Esophagus squamous epithelium (tissue), 5 donors: ENCODE measurements around the gene RASGRP4. TPM values are rescaled to one million over a fixed set of nuclear protein-coding genes. Genes with fewer than 3 reads are reported as not detected.
"Not testable (repeated sequence)": the region's sequence is repeated elsewhere in the genome, so short reads cannot be mapped to it uniquely, and the experiment has no call there.

Experiments used
- DNase-seq: peaks from one replicate; lab custom pipeline; 2025; lab: John Stamatoyannopoulos, UW
- H3K27ac ChIP-seq, 4 donors: fragments of 200-600 bp; sonication (generic); one replicate each; pipeline ENCODE4 v1.5.1; 2016 to 2019; ENCODE audit warnings: mild to moderate bottlenecking in 1 of 4
- H3K27me3 ChIP-seq, 4 donors: fragments of 200-600 bp; sonication (generic); 1 replicate in 3 of 4; 2 replicates in 1 of 4; pipeline versions ENCODE4 v1.5.1 to v1.6.0; 2017 to 2021; ENCODE audit warnings: antibody characterized with exemption in 1 of 4
- H3K36me3 ChIP-seq, 3 donors: fragments of 200-600 bp; sonication (generic); one replicate each; pipeline ENCODE4 v1.5.1; 2016 to 2019
- H3K4me1 ChIP-seq, 3 donors: fragments of 200-600 bp; sonication (generic); one replicate each; pipeline ENCODE4 v1.5.1; 2017 to 2019
- H3K4me3 ChIP-seq, 4 donors: fragments of 200-600 bp; sonication (generic); 1 replicate in 3 of 4; 2 replicates in 1 of 4; pipeline ENCODE4 v1.5.1; 2016 to 2019; ENCODE audit warnings: mild to moderate bottlenecking in 2 of 4, moderate library complexity in 1 of 4
- H3K9me3 ChIP-seq, 3 donors: fragments of 200-600 bp; sonication (generic); one replicate each; pipeline ENCODE4 v1.5.1; 2016 to 2019
- POLR2A ChIP-seq, 4 donors: fragments of 450-650 bp; IDR thresholded peaks; one replicate each; pipeline ENCODE4 v1.6.1; 2017; ENCODE audit warnings: antibody characterized with exemption in 4 of 4, mild to moderate bottlenecking in 4 of 4, moderate library complexity in 3 of 4
- WGBS, 2 donors: methylation state at CpG; one replicate each; pipeline ENCODE4 v1.1.5; 2018; 5-methylcytosine and 5-hydroxymethylcytosine counted together
- intact Hi-C: fragments of 100-400 bp; cut with DNase I; formaldehyde crosslinking; loops from one replicate; pipeline ENCODE4 v1.15.0; 2022
- total RNA-seq, 4 donors: library from RNA; depleted of rRNA; stranded (reverse); fragments of >200 nt; gene quantifications; one replicate each; pipeline ENCODE4 v1.1.0, GENCODE V29; 2016
- TF ChIP-seq, protein P1 (sequence below), 6 experiments: fragments of 450-650 bp in 4 of 6; fragments of 200-600 bp in 2 of 6; sonication (generic) in 2 of 6; IDR thresholded peaks; one replicate each; pipeline ENCODE4 v1.5.1; 2016 to 2019; ENCODE audit warnings: antibody characterized with exemption in 6 of 6, mild to moderate bottlenecking in 4 of 6, moderate library complexity in 4 of 6
- donor health status: DM: yes; HTN: yes; CAD: no.

Gene RASGRP4
- 1 to 10 TPM in 1 of 4 donors, under 1 TPM in 2, not detected in 1; 0.35 to 4.2 (median 0.64) TPM for total RNA-seq

DNA sequence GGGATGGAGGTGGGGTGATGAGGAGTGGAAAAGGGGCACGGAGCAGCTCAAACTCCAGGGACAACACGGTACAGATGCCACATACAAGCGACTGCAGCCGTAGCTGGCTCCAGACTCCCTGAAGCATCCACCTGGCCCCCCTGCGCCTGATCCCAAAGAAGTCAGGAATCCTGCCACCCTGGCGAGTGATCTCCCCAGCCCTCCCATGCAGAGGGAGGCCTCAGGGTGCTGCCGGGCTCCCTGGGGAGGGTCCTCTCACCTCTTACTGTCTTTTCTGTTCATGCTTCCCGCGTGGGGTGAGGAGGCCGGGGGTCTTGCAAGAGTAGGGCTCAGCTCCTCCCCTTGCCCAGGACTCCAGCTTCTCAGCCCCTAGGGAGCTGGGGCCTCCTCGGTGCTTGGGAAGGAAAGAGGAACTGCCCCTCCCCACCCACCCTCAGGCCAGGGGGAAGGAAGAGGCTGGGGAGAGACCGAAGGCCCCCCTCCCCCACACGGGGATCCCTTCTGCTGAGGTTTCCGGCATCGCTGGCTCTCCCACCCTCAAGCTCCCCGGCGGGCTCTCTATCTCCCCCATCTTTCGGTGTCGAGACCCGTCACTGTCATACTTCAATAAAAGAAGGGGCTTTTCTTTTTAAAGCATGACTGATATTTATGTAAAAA lies at the start of gene RASGRP4:
Gene RASGRP4 (minus strand): TSS at position 410 of the 657 bp plus-strand sequence. CDS start 128 bp downstream, at position 282.
- Histone ChIP-seq H3K36me3 (no peaks in the 10 kb centered on the region), H3K4me3 (peak within 1 kb of the TSS in 3 of 4 donors; percentile 21 to 54 (median 28)), H3K9me3 (no peaks in the 10 kb centered on the region), H3K27ac (peak within 1 kb of the TSS in 2 of 4 donors; percentile 1 to 5), H3K4me1 (no peaks in the 10 kb centered on the region), H3K27me3 (peaks cover 0 to 45% (median 0%) of the 10 kb centered on the region in 4 donors)
- DNase-seq: no peak
- WGBS, 2 donors: 24 to 39% methylated on average over 11 of the region's 20 CpGs
- intact Hi-C loops: no loop called here
- TF ChIP-seq, protein P1, sequence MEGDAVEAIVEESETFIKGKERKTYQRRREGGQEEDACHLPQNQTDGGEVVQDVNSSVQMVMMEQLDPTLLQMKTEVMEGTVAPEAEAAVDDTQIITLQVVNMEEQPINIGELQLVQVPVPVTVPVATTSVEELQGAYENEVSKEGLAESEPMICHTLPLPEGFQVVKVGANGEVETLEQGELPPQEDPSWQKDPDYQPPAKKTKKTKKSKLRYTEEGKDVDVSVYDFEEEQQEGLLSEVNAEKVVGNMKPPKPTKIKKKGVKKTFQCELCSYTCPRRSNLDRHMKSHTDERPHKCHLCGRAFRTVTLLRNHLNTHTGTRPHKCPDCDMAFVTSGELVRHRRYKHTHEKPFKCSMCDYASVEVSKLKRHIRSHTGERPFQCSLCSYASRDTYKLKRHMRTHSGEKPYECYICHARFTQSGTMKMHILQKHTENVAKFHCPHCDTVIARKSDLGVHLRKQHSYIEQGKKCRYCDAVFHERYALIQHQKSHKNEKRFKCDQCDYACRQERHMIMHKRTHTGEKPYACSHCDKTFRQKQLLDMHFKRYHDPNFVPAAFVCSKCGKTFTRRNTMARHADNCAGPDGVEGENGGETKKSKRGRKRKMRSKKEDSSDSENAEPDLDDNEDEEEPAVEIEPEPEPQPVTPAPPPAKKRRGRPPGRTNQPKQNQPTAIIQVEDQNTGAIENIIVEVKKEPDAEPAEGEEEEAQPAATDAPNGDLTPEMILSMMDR (IDR thresholded peaks at IDR 0.05): no peak
- TF ChIP-seq POLR2A (IDR thresholded peaks at IDR 0.05): no peak

- intact Hi-C loops: no loop called here
- WGBS, 2 donors: 78 to 88% methylated on average over 9 to 10 of the region's 13 CpGs
Measured at GRCh38 chr19:38475176-38475575, 49.2 kb upstream of the RASGRP4 start.

DNA sequence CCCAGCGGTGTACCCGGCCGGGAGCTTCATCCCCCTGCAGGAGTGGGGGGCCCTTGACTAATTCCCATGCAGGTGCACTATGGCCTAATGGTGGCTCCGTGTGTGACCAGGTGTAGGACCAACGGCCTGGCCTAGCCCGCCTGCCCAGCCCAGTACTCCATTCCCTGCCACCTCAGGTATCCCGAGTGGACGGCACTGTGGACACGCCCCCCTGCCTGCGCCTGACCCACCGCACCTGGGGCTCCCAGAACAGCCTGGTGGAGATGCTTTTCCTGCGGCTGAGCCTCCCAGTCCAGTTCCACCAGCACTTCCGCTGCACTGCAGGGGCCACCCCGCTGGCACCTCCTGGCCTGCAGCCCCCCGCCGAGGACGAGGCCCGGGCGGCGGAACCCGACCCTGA lies 47.2 kb upstream of the RASGRP4 start:
- DNase-seq: no peak
- 84 to 96% methylated on average over 3 to 6 of the region's 21 CpGs for WGBS, 2 donors
- Histone ChIP-seq H3K27ac (no peak overlapping the region), H3K36me3 (no peaks in the 10 kb centered on the region), H3K9me3 (no peaks in the 10 kb centered on the region), H3K27me3 (peaks cover 0 to 40% (median 0%) of the 10 kb centered on the region in 4 donors), H3K4me1 (no peaks in the 10 kb centered on the region), H3K4me3 (no peak overlapping the region)
- no peak for TF ChIP-seq POLR2A (IDR thresholded peaks at IDR 0.05)
- TF ChIP-seq, protein P1 (IDR thresholded peaks at IDR 0.05): no peak
- intact Hi-C loops: no loop called here

More at GRCh38 chr19:38475176-38475575, 49.2 kb upstream of the RASGRP4 start:
- TF ChIP-seq POLR2A (IDR thresholded peaks at IDR 0.05): no peak
- TF ChIP-seq, protein P1 (IDR thresholded peaks at IDR 0.05): no peak
- Histone ChIP-seq H3K9me3 (no peaks in the 10 kb centered on the region), H3K27me3 (peaks cover 0 to 23% (median 0%) of the 10 kb centered on the region in 4 donors), H3K4me1 (no peaks in the 10 kb centered on the region), H3K4me3 (no peak overlapping the region), H3K27ac (no peak overlapping the region), H3K36me3 (no peaks in the 10 kb centered on the region)
- no peak for DNase-seq

DNA sequence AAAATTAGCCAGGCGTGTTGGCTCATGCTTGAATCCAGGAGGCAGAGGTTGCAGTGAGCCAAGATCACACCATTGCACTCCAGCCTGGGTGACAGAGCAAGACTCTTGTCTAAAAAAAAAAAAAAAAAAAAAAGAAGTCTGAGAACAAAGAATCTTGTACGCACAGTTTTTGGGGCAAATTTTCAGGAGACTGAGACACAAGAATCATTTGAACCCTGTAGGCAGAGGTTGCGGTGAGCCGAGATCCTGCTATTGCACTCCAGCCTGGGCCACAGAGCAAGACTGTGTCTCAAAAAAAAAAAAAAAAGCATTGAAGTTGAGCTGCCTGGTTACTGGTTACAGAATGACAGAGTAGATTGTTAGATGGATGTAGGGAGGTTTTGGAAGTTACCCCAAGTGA lies 46.7 kb upstream of the RASGRP4 start:
- H3K4me3 ChIP-seq, H3K4me1 ChIP-seq, DNase-seq, H3K27ac ChIP-seq, H3K36me3 ChIP-seq, intact Hi-C loops, H3K9me3 ChIP-seq: not testable (repeated sequence)
- H3K27me3 ChIP-seq: peaks cover 0 to 39% (median 0%) of the 10 kb centered on the region in 4 donors
- 63 to 64% methylated on average over 4 of the region's 4 CpGs for WGBS, 2 donors

- DNase-seq: no peak
- H3K9me3 ChIP-seq: no peaks in the 10 kb centered on the region
- intact Hi-C loops: no loop called here
- H3K4me1 ChIP-seq: no peaks in the 10 kb centered on the region
- no peaks in the 10 kb centered on the region for H3K36me3 ChIP-seq
- TF ChIP-seq, protein P1 (IDR thresholded peaks at IDR 0.05): no peak
- TF ChIP-seq POLR2A (IDR thresholded peaks at IDR 0.05): no peak
- no peak overlapping the region for H3K4me3 ChIP-seq
- 65 to 74% methylated on average over 12 of the region's 12 CpGs for WGBS, 2 donors
- no peak overlapping the region for H3K27ac ChIP-seq
- H3K27me3 ChIP-seq: peaks cover 0 to 29% (median 0%) of the 10 kb centered on the region in 4 donors
Measured at GRCh38 chr19:38470788-38471480, 44.9 kb upstream of the RASGRP4 start.
